ENCODE results near the gene PGAP2. TPM values are rescaled to one million over a fixed set of nuclear protein-coding genes. Genes with fewer than 3 reads are reported as not detected.

The PGAP2 gene
- total RNA-seq, 1 experiment from 2014 or later = 35.2 TPM

- peak; percentile 92 for DNase-seq
- peaks cover 30% of the 10 kb centered on the region for H3K36me3 Mint-ChIP-seq (ENCODE audit: insufficient read depth, unreplicated experiment)
Observed at GRCh38 chr11:3841426-3842350, 33.3 kb downstream of the PGAP2 start.

GRCh38 chr11:3843326-3843725, 35.0 kb downstream of the PGAP2 start:
- intact Hi-C loops (cut with micrococcal nuclease; ENCODE audit: unreplicated experiment) = no loop called here
- Mint-ChIP-seq H3K4me1 (ENCODE audit: low read depth, unreplicated experiment) (peaks cover 27% of the 10 kb centered on the region), H3K9me3 (ENCODE audit: low read depth, unreplicated experiment) (no peaks in the 10 kb centered on the region), H3K36me3 (ENCODE audit: insufficient read depth, unreplicated experiment) (peaks cover 30% of the 10 kb centered on the region), H3K27me3 (ENCODE audit: unreplicated experiment) (no peaks in the 10 kb centered on the region), H3K27ac (ENCODE audit: unreplicated experiment) (no peak overlapping the region), H3K4me3 (ENCODE audit: low read depth, unreplicated experiment) (no peak overlapping the region)
- BruUV-seq (replicated peaks) = no TSS peak
- no peak for DNase-seq
- CTCF ChIA-PET = interaction anchor here (0.8 kb wide), 1 partner anchor 12 kb away, joined by 3 read pairs; the partner anchor contains the start of gene STIM1
- TF ChIP-seq CTCF (IDR thresholded peaks at IDR 0.05; ENCODE audit: unreplicated experiment) = no peak

More at GRCh38 chr11:3841426-3842350, 33.3 kb downstream of the PGAP2 start:
- H3K4me3 Mint-ChIP-seq (ENCODE audit: low read depth, unreplicated experiment) = peak overlapping the region; percentile 94
- H3K9me3 Mint-ChIP-seq (ENCODE audit: low read depth, unreplicated experiment) = no peaks in the 10 kb centered on the region
- CTCF ChIA-PET = interaction anchor here (0.6 to 2.2 kb wide), 12 partner anchors 8 to 287 kb away, joined by 3 to 20 read pairs (median 6); partner anchors contain the start of genes PGAP2 and STIM1
- H3K27me3 Mint-ChIP-seq (ENCODE audit: unreplicated experiment) = no peaks in the 10 kb centered on the region
- intact Hi-C loops (cut with micrococcal nuclease; ENCODE audit: unreplicated experiment) = loop anchor here (2.0 kb wide), 1 partner anchor 45 kb away; the partner anchor contains the start of gene NUP98
- H3K27ac Mint-ChIP-seq (ENCODE audit: unreplicated experiment) = peak overlapping the region; percentile 47
- no TSS peak for BruUV-seq (replicated peaks)
- peaks cover 35% of the 10 kb centered on the region for H3K4me1 Mint-ChIP-seq (ENCODE audit: low read depth, unreplicated experiment)
- peak; percentile 85 for TF ChIP-seq CTCF (IDR thresholded peaks at IDR 0.05; ENCODE audit: unreplicated experiment)

GRCh38 chr11:3845246-3845645, 36.9 kb downstream of the PGAP2 start:
- DNase-seq = no peak
- intact Hi-C loops (cut with micrococcal nuclease; ENCODE audit: unreplicated experiment) = no loop called here
- H3K4me3 Mint-ChIP-seq (ENCODE audit: low read depth, unreplicated experiment) = no peak overlapping the region
- peaks cover 16% of the 10 kb centered on the region for H3K36me3 Mint-ChIP-seq (ENCODE audit: insufficient read depth, unreplicated experiment)
- no peak for TF ChIP-seq CTCF (IDR thresholded peaks at IDR 0.05; ENCODE audit: unreplicated experiment)
- H3K27me3 Mint-ChIP-seq (ENCODE audit: unreplicated experiment) = no peaks in the 10 kb centered on the region
- H3K4me1 Mint-ChIP-seq (ENCODE audit: low read depth, unreplicated experiment) = peaks cover 8% of the 10 kb centered on the region
- no peaks in the 10 kb centered on the region for H3K9me3 Mint-ChIP-seq (ENCODE audit: low read depth, unreplicated experiment)
- CTCF ChIA-PET = no interaction called here
- BruUV-seq (replicated peaks) = no TSS peak
- H3K27ac Mint-ChIP-seq (ENCODE audit: unreplicated experiment) = no peak overlapping the region

GRCh38 chr11:3845670-3846069, 37.3 kb downstream of the PGAP2 start:
- CTCF ChIA-PET = no interaction called here
- no peak for DNase-seq
- no peaks in the 10 kb centered on the region for H3K9me3 Mint-ChIP-seq (ENCODE audit: low read depth, unreplicated experiment)
- no peak overlapping the region for H3K27ac Mint-ChIP-seq (ENCODE audit: unreplicated experiment)
- no peak overlapping the region for H3K4me3 Mint-ChIP-seq (ENCODE audit: low read depth, unreplicated experiment)
- intact Hi-C loops (cut with micrococcal nuclease; ENCODE audit: unreplicated experiment) = no loop called here
- no peak for TF ChIP-seq CTCF (IDR thresholded peaks at IDR 0.05; ENCODE audit: unreplicated experiment)
- H3K4me1 Mint-ChIP-seq (ENCODE audit: low read depth, unreplicated experiment) = peaks cover 8% of the 10 kb centered on the region
- BruUV-seq (replicated peaks) = no TSS peak
- H3K36me3 Mint-ChIP-seq (ENCODE audit: insufficient read depth, unreplicated experiment) = peaks cover 12% of the 10 kb centered on the region
- H3K27me3 Mint-ChIP-seq (ENCODE audit: unreplicated experiment) = no peaks in the 10 kb centered on the region

All from Calu3 (cell line).